Osteocyte (in vitro differentiated cells): Measurements from ENCODE around the gene CLCNKB. TPM values are rescaled to one million over a fixed set of nuclear protein-coding genes. Genes with fewer than 3 reads are reported as not detected.

Experiments used
- DNase-seq: peaks from one replicate; pipeline ENCODE4 v3.0.0; 2021; ENCODE audit warnings: mixed read lengths; ENCODE audit not compliant: unreplicated experiment; ENCODE audit errors: extremely low spot score
- H3K27ac Mint-ChIP-seq: one replicate; pipeline ENCODE4 v1.8.0; 2021; ENCODE audit warnings: mild to moderate bottlenecking, mixed read lengths; ENCODE audit not compliant: unreplicated experiment
- H3K27me3 Mint-ChIP-seq: one replicate; pipeline ENCODE4 v1.8.0; 2021; ENCODE audit warnings: mixed read lengths; ENCODE audit not compliant: unreplicated experiment
- H3K36me3 Mint-ChIP-seq: one replicate; pipeline ENCODE4 v1.8.0; 2021; ENCODE audit warnings: mixed read lengths; ENCODE audit not compliant: unreplicated experiment
- H3K4me1 Mint-ChIP-seq: one replicate; pipeline ENCODE4 v1.8.0; 2021; ENCODE audit warnings: mixed read lengths; ENCODE audit not compliant: unreplicated experiment
- H3K4me3 Mint-ChIP-seq: one replicate; pipeline ENCODE4 v1.8.0; 2021; ENCODE audit warnings: mild to moderate bottlenecking, moderate library complexity, mixed read lengths; ENCODE audit not compliant: unreplicated experiment
- H3K9me3 Mint-ChIP-seq: one replicate; pipeline ENCODE4 v1.8.0; 2021; ENCODE audit warnings: mixed read lengths; ENCODE audit not compliant: unreplicated experiment
- CTCF ChIP-seq: fragments of 200-600 bp; sonication (generic); IDR thresholded peaks from 2 replicates; pipeline ENCODE4 v1.5.0; 2021; ENCODE audit warnings: antibody characterized with exemption, mild to moderate bottlenecking, moderate library complexity
- total RNA-seq: library from RNA; stranded (reverse); gene quantifications from 2 replicates; pipeline ENCODE4 v1.2.1, GENCODE V29; 2021

The CLCNKB gene
- total RNA-seq, 1 donor from 2014 or later: not detected

- Mint-ChIP-seq H3K4me1 (peaks cover 6% of the 10 kb centered on the region), H3K4me3 (no peak overlapping the region), H3K9me3 (no peaks in the 10 kb centered on the region), H3K27ac (no peak overlapping the region), H3K36me3 (no peaks in the 10 kb centered on the region), H3K27me3 (peaks cover 2% of the 10 kb centered on the region)
- DNase-seq: no peak
- TF ChIP-seq CTCF: no peak
Measured at GRCh38 chr1:16095447-16095846, 51.9 kb downstream of the CLCNKB start.

- no peak for TF ChIP-seq CTCF
- Mint-ChIP-seq H3K4me3 (no peak overlapping the region), H3K36me3 (no peaks in the 10 kb centered on the region), H3K27ac (no peak overlapping the region), H3K9me3 (peaks cover 3% of the 10 kb centered on the region), H3K27me3 (peaks cover 5% of the 10 kb centered on the region), H3K4me1 (no peaks in the 10 kb centered on the region)
- DNase-seq: no peak
Measured at GRCh38 chr1:16099412-16099811, 55.8 kb downstream of the CLCNKB start.

GRCh38 chr1:16101623-16102022 is 58.0 kb downstream of the CLCNKB start:
- DNase-seq: no peak
- Mint-ChIP-seq H3K4me3 (no peak overlapping the region), H3K27me3 (peaks cover 3% of the 10 kb centered on the region), H3K36me3 (no peaks in the 10 kb centered on the region), H3K9me3 (peaks cover 3% of the 10 kb centered on the region), H3K4me1 (no peaks in the 10 kb centered on the region), H3K27ac (no peak overlapping the region)
- no peak for TF ChIP-seq CTCF

Other genes starting within 250 kb of the CLCNKB start
- gene UQCRHL, start 236.1 kb upstream of the CLCNKB start, total RNA-seq: 1.5 and 1.6 TPM in 2 replicates
- gene SPEN, start 196.1 kb upstream of the CLCNKB start, total RNA-seq: 54.0 and 59.8 TPM in 2 replicates
- 34.7 and 37.2 TPM in 2 replicates for gene ZBTB17, start 67.7 kb upstream of the CLCNKB start, total RNA-seq
- not detected in 2 replicates for gene SRARP, start 39.5 kb upstream of the CLCNKB start, total RNA-seq
- 3.4 and 4.2 TPM in 2 replicates for gene HSPB7, start 25.7 kb upstream of the CLCNKB start, total RNA-seq
- not detected in 2 replicates for gene CLCNKA, start 21.7 kb upstream of the CLCNKB start, total RNA-seq
- 0.73 and 1.2 TPM in 2 replicates for gene FAM131C, start 29.9 kb downstream of the CLCNKB start, total RNA-seq
- 152 and 155 TPM in 2 replicates for gene EPHA2, start 112.3 kb downstream of the CLCNKB start, total RNA-seq
- 8.5 and 9.5 TPM in 2 replicates for gene ARHGEF19, start 168.9 kb downstream of the CLCNKB start, total RNA-seq
- 10.3 and 11.8 TPM in 2 replicates for gene CPLANE2, start 193.4 kb downstream of the CLCNKB start, total RNA-seq